ENCODE results near the gene WEE1. TPM values are rescaled to one million over a fixed set of nuclear protein-coding genes. Genes with fewer than 3 reads are reported as not detected.
A peak's percentile ranks its signal among the peaks of the same experiment; 100 is the strongest.
"Not testable (repeated sequence)": the region's sequence is repeated elsewhere in the genome, so short reads cannot be mapped to it uniquely, and the experiment has no call there.

Gene WEE1
- total RNA-seq, 1 donor from 2014 or later = 40.1 TPM

- intact Hi-C loops (cut with DNase I) = loop anchor here (5.0 kb wide), 1 partner anchor 45 kb away; no protein-coding TSS in a partner anchor
- ATAC-seq (no peak), DNase-seq (ENCODE audit: missing footprints) (no peak)
Measured at GRCh38 chr11:9576701-9577381, 3.4 kb downstream of the WEE1 start.

- intact Hi-C loops (cut with DNase I) = loop anchor here (5.0 kb wide), 1 partner anchor 45 kb away; no protein-coding TSS in a partner anchor
- DNase-seq (ENCODE audit: missing footprints) = no peak
- no peak for ATAC-seq
Measured at GRCh38 chr11:9577556-9577955, 4.1 kb downstream of the WEE1 start.

- ATAC-seq (no peak), DNase-seq (ENCODE audit: missing footprints) (no peak)
- intact Hi-C loops (cut with DNase I) = no loop called here
Measured at GRCh38 chr11:9580894-9581293, 7.4 kb downstream of the WEE1 start.

GRCh38 chr11:9581556-9582161, 8.2 kb downstream of the WEE1 start:
- ATAC-seq (no peak), DNase-seq (ENCODE audit: missing footprints) (no peak)
- intact Hi-C loops (cut with DNase I) = no loop called here

- intact Hi-C loops (cut with DNase I) = no loop called here
- ATAC-seq (no peak), DNase-seq (ENCODE audit: missing footprints) (no peak)
Measured at GRCh38 chr11:9590717-9591116, 17.2 kb downstream of the WEE1 start.

- no peak for DNase-seq (ENCODE audit: missing footprints)
- ATAC-seq = no peak
- intact Hi-C loops (cut with DNase I) = no loop called here
Measured at GRCh38 chr11:9594267-9595046, 21.0 kb downstream of the WEE1 start.

- intact Hi-C loops (cut with DNase I) = no loop called here
- ATAC-seq (no peak), DNase-seq (ENCODE audit: missing footprints) (no peak)
Measured at GRCh38 chr11:9596926-9597464, 23.5 kb downstream of the WEE1 start.

- DNase-seq (ENCODE audit: missing footprints) (no peak), ATAC-seq (no peak)
- intact Hi-C loops (cut with DNase I) = no loop called here
Measured at GRCh38 chr11:9600166-9600565, 26.7 kb downstream of the WEE1 start.

- ATAC-seq (no peak), DNase-seq (ENCODE audit: missing footprints) (no peak)
- intact Hi-C loops (cut with DNase I) = no loop called here
Measured at GRCh38 chr11:9600644-9601036, 27.2 kb downstream of the WEE1 start.

- intact Hi-C loops (cut with DNase I) = no loop called here
- ATAC-seq (peak; percentile 68), DNase-seq (ENCODE audit: missing footprints) (no peak)
Measured at GRCh38 chr11:9601037-9601875, 27.8 kb downstream of the WEE1 start.

GRCh38 chr11:9601876-9602199, 28.4 kb downstream of the WEE1 start:
- intact Hi-C loops (cut with DNase I) = no loop called here
- ATAC-seq (no peak), DNase-seq (ENCODE audit: missing footprints) (no peak)

- ATAC-seq; DNase-seq (ENCODE audit: missing footprints); intact Hi-C loops (cut with DNase I): not testable (repeated sequence)
Measured at GRCh38 chr11:9603214-9603613, 29.7 kb downstream of the WEE1 start.

GRCh38 chr11:9604134-9604533, 30.7 kb downstream of the WEE1 start:
- DNase-seq (ENCODE audit: missing footprints) (no peak), ATAC-seq (no peak)
- intact Hi-C loops (cut with DNase I) = no loop called here

GRCh38 chr11:9605742-9606141, 32.3 kb downstream of the WEE1 start:
- DNase-seq (ENCODE audit: missing footprints) = no peak
- ATAC-seq = no peak
- intact Hi-C loops (cut with DNase I) = no loop called here

- intact Hi-C loops (cut with DNase I) = no loop called here
- ATAC-seq = no peak
- no peak for DNase-seq (ENCODE audit: missing footprints)
Measured at GRCh38 chr11:9606809-9607510, 33.5 kb downstream of the WEE1 start.

GRCh38 chr11:9607511-9607899, 34.0 kb downstream of the WEE1 start:
- DNase-seq (ENCODE audit: missing footprints) (no peak), ATAC-seq (no peak)
- intact Hi-C loops (cut with DNase I) = no loop called here

- DNase-seq (ENCODE audit: missing footprints) (no peak), ATAC-seq (no peak)
- intact Hi-C loops (cut with DNase I) = no loop called here
Measured at GRCh38 chr11:9609002-9609759, 35.7 kb downstream of the WEE1 start.

GRCh38 chr11:9609841-9610240, 36.4 kb downstream of the WEE1 start:
- ATAC-seq (no peak), DNase-seq (ENCODE audit: missing footprints) (no peak)
- intact Hi-C loops (cut with DNase I) = loop anchor here (5.0 kb wide), 2 partner anchors 362 to 697 kb away; partner anchors contain the start of gene ADM

Data from Right ventricle myocardium inferior (tissue), 1 donor.